Type B pancreatic cell (in vitro differentiated cells): ENCODE data around the gene ANKRD10. TPM values are rescaled to one million over a fixed set of nuclear protein-coding genes. Genes with fewer than 3 reads are reported as not detected.
A peak's percentile ranks its signal among the peaks of the same experiment; 100 is the strongest.

Source experiments
- DNase-seq: peaks from one replicate; pipeline ENCODE4 v3.0.0; 2021; ENCODE audit warnings: mixed read lengths; ENCODE audit not compliant: unreplicated experiment; ENCODE audit errors: extremely low spot score
- H3K27ac Mint-ChIP-seq: 2 replicates; pipeline ENCODE4 v1.8.0; 2021; ENCODE audit warnings: mild to moderate bottlenecking, mixed read lengths
- H3K27me3 Mint-ChIP-seq: 2 replicates; pipeline ENCODE4 v1.8.0; 2021; ENCODE audit warnings: mixed read lengths
- H3K36me3 Mint-ChIP-seq: 2 replicates; pipeline ENCODE4 v1.8.0; 2021; ENCODE audit warnings: mixed read lengths
- H3K4me1 Mint-ChIP-seq: one replicate; pipeline ENCODE4 v1.8.0; 2021; ENCODE audit warnings: mixed read lengths; ENCODE audit not compliant: unreplicated experiment
- H3K4me3 Mint-ChIP-seq: 2 replicates; pipeline ENCODE4 v1.8.0; 2021; ENCODE audit warnings: mild to moderate bottlenecking, mixed read lengths
- H3K9me3 Mint-ChIP-seq: 2 replicates; pipeline ENCODE4 v1.8.0; 2021; ENCODE audit warnings: mixed read lengths
- total RNA-seq: library from RNA; stranded (reverse); gene quantifications from 2 replicates; pipeline ENCODE4 v1.2.1, GENCODE V29; 2021; ENCODE audit warnings: low replicate concordance
- TF ChIP-seq, protein P1 (sequence below): fragments of 200-600 bp; sonication (generic); conservative IDR thresholded peaks from 2 replicates; pipeline ENCODE4 v1.5.0; 2021; ENCODE audit warnings: antibody characterized with exemption, mild to moderate bottlenecking

The ANKRD10 gene
- total RNA-seq, 1 donor from 2014 or later: 142 TPM

DNA sequence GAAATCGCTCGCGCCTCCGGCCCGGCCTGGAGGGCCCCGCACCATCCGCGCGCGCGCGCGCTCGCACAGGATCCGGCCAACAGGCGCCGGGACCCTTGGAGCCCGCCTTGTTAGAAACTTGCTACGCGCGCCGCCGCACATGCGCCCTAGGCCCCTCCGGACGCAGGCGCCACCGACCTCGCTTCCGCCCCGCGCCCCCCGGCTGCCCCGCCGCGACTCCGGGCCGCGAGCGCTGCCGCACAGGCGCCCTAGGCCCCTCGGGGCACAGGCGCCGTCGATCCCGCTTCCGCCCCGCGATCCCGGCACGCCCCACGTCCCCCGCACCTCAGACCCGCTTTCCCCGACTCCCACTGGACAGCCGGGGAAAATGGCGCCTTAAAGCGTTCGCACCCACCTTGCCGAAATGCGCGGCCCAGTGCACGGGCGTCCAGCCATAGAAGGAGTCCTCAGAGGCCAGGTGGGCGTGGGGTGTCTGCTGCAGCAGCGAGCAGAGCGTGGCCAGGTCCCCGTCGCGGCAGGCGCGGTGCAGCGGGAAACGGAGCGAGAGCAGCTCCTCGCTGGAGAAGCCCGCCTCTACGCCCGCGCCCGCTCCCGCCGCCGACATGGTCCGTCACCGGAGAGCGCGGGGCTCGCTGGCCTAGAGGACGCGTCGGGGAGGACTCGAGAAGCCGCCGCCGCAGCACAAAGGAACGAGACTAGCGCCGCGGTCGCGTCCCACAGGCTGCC is 375 bp downstream of the ANKRD10 start:
- DNase-seq: peak; percentile 86
- Mint-ChIP-seq H3K36me3 (peaks cover 13% of the 10 kb centered on the region), H3K4me1 (peaks cover 42% of the 10 kb centered on the region), H3K4me3 (peak overlapping the region; percentile 92), H3K27me3 (no peaks in the 10 kb centered on the region), H3K9me3 (no peaks in the 10 kb centered on the region), H3K27ac (peak overlapping the region; percentile 78)
- TF ChIP-seq, protein P1, sequence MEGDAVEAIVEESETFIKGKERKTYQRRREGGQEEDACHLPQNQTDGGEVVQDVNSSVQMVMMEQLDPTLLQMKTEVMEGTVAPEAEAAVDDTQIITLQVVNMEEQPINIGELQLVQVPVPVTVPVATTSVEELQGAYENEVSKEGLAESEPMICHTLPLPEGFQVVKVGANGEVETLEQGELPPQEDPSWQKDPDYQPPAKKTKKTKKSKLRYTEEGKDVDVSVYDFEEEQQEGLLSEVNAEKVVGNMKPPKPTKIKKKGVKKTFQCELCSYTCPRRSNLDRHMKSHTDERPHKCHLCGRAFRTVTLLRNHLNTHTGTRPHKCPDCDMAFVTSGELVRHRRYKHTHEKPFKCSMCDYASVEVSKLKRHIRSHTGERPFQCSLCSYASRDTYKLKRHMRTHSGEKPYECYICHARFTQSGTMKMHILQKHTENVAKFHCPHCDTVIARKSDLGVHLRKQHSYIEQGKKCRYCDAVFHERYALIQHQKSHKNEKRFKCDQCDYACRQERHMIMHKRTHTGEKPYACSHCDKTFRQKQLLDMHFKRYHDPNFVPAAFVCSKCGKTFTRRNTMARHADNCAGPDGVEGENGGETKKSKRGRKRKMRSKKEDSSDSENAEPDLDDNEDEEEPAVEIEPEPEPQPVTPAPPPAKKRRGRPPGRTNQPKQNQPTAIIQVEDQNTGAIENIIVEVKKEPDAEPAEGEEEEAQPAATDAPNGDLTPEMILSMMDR: no peak

DNA sequence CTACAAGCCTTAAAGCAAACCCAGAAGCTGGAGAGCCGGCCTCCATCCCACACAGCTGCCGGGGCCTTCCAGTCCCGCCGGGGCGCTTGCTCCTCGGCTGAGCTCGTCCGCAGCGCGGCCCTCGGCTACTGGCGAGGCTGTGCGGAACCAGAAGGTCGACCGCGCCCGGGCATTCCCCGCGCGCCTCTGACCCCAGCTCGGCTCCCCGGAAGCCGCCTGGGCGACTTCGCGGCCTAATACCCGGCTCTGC is 863 bp downstream of the ANKRD10 start:
- Mint-ChIP-seq H3K9me3 (no peaks in the 10 kb centered on the region), H3K36me3 (peaks cover 16% of the 10 kb centered on the region)

DNA sequence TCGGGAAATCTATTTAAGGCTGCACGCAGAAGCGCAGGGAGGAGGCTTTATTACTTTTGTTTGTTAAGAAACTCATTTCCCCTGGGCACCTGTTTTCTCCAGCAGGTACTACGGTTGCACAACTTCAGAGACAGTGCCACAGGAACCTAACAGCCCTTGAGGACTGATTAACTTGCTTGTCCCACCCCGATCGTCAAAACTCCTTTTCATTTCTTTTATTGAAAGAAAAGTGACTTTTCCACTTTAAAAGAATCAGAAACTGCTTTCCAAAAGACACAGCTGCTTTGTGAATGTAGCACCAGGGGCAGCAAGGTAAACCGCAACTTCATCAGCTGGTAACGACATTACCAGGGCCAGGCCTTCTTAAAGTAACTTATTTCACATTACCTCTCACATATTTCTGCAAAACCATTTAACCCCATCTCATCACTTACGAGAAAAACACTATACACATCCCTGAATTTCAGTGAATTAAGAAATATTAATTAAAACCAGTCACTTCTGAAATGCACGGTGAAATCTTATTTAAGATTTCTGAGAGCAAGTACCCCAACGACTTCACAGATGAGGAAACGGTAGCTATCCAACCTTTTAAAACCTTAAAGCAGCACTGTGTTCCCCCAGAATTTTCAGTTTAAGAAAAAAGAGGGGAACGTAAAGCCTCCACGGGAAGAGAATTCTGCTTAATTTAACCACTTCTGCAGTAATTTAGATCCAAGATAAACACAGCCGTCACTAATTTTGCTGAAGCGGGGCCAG is 1.4 kb downstream of the ANKRD10 start:
- H3K9me3 Mint-ChIP-seq: no peaks in the 10 kb centered on the region
- H3K27ac Mint-ChIP-seq: peak overlapping the region; percentile 89
- H3K27me3 Mint-ChIP-seq: no peaks in the 10 kb centered on the region
- peaks cover 49% of the 10 kb centered on the region for H3K4me1 Mint-ChIP-seq
- peaks cover 17% of the 10 kb centered on the region for H3K36me3 Mint-ChIP-seq
- H3K4me3 Mint-ChIP-seq: peak overlapping the region; percentile 93
- no peak for DNase-seq
- TF ChIP-seq, protein P1: no peak

More for the DNA sequence above, 863 bp downstream of the ANKRD10 start:
- no peak for DNase-seq
- TF ChIP-seq, protein P1: no peak
- peak overlapping the region; percentile 89 for H3K27ac Mint-ChIP-seq
- peak overlapping the region; percentile 93 for H3K4me3 Mint-ChIP-seq
- H3K27me3 Mint-ChIP-seq: no peaks in the 10 kb centered on the region
- H3K4me1 Mint-ChIP-seq: peaks cover 46% of the 10 kb centered on the region

DNA sequence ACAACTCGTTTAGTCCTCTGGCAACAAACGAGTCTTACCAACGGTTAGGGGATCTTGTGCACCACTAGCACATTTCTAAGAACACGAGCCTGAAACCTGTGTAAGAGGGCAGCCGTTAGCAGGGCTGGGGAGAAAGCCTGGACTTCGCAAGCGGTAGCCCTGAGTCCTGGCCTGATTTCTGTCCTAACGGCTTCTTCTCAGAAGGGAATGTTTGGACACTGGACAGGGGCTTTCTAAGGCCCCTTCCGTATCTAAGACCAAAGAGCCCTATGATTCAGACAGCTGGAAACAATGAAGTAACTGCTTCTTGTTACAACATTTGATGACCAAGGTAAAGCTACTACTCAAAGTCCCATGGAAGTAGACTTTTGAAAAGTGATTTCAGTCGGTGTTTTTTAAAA is 2.2 kb downstream of the ANKRD10 start:
- Mint-ChIP-seq H3K36me3 (peaks cover 17% of the 10 kb centered on the region), H3K27me3 (no peaks in the 10 kb centered on the region), H3K27ac (peak overlapping the region; percentile 89), H3K9me3 (no peaks in the 10 kb centered on the region), H3K4me3 (peak overlapping the region; percentile 93), H3K4me1 (peaks cover 56% of the 10 kb centered on the region)
- DNase-seq: no peak
- TF ChIP-seq, protein P1: no peak

DNA sequence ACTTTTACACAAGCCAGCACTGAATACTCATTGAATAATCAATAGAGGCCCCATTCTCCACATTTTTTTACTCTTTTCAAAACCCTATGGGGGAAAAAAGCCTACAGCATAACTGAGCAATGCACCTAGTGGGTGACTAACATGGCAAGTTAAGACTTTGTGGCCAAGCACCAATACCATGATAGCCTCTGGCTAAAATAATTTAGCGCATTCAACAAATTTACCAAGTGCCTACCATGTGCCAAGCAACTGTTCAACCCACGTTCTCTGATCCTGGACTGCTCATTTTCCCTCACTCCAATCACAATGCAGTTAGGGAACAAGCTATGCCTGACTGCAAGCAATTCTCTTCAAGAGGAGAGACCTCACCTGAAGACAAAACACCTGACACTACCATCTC is 3.0 kb downstream of the ANKRD10 start:
- Mint-ChIP-seq H3K27ac (peak overlapping the region; percentile 89), H3K9me3 (no peaks in the 10 kb centered on the region), H3K4me1 (peaks cover 62% of the 10 kb centered on the region), H3K4me3 (peak overlapping the region; percentile 93), H3K36me3 (peaks cover 17% of the 10 kb centered on the region), H3K27me3 (no peaks in the 10 kb centered on the region)
- TF ChIP-seq, protein P1: no peak
- DNase-seq: no peak
